Measurements from ENCODE around the gene NOX3.

- TF ChIP-seq POLR2A (IDR thresholded peaks at IDR 0.05; ENCODE audit: low read depth, low read length) (no peak), POLR2AphosphoS5 (IDR thresholded peaks at IDR 0.05; ENCODE audit: low read depth, low read length) (no peak), TAF1 (IDR thresholded peaks at IDR 0.05; ENCODE audit: borderline replicate concordance, low read depth, low read length) (no peak)
These were observed 76.9 kb downstream of the NOX3 start for GRCh38 chr6:155378724-155379123.
